Measurements from ENCODE around the gene KRT9. TPM values are rescaled to one million over a fixed set of nuclear protein-coding genes. Genes with fewer than 3 reads are reported as not detected.
"Not testable (repeated sequence)": the region's sequence is repeated elsewhere in the genome, so short reads cannot be mapped to it uniquely, and the experiment has no call there.

The KRT9 gene
- total RNA-seq, 1 experiment from 2014 or later = not detected

- H3K4me1 ChIP-seq (replicated peaks) = peaks cover 42% of the 10 kb centered on the region
These were observed 19.4 kb downstream of the KRT9 start for GRCh38 chr17:41552455-41552854.

DNA sequence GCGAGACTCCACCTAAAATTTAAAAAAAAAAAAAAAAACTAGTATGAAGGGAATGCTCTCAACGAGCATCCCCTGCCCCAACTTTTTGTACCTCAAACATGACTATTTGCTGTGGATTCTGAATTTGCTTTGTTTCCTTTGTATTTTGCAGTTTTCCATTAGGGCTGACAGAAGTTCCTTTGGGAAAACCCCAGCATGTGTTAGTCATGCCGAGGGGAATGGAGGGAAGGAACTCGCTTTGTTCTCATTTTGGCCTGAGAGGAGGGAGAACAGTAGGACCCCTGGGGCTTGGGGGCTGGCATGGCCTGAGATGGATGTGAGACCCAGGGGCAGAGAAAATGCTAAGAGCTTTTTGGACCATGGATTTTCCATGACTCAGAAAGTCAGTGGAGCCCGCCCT is 20.5 kb downstream of the KRT9 start:
- H3K4me3 ChIP-seq = no peak overlapping the region
- no peaks in the 10 kb centered on the region for H3K9me3 ChIP-seq (replicated peaks)
- H3K36me3 ChIP-seq = no peaks in the 10 kb centered on the region
- peak overlapping the region; percentile 63 for H3K27ac ChIP-seq
- peak; percentile 76 to 78 for DNase-seq (ENCODE audit: low read depth in 1 of 2, low spot score in 2 of 2)
- H3K4me1 ChIP-seq (replicated peaks) = peaks cover 45% of the 10 kb centered on the region
- H3K27me3 ChIP-seq (replicated peaks) = no peaks in the 10 kb centered on the region

More at GRCh38 chr17:41552455-41552854, 19.4 kb downstream of the KRT9 start:
- Histone ChIP-seq H3K27me3 (replicated peaks) (no peaks in the 10 kb centered on the region), H3K9me3 (replicated peaks) (no peaks in the 10 kb centered on the region), H3K36me3 (no peaks in the 10 kb centered on the region), H3K27ac (no peak overlapping the region), H3K4me3 (no peak overlapping the region)
- no peak for DNase-seq (ENCODE audit: low read depth in 1 of 2, low spot score in 2 of 2)

- no peaks in the 10 kb centered on the region for H3K9me3 ChIP-seq (replicated peaks)
- H3K27me3 ChIP-seq (replicated peaks) = no peaks in the 10 kb centered on the region
- H3K27ac ChIP-seq = no peak overlapping the region
- no peaks in the 10 kb centered on the region for H3K36me3 ChIP-seq
- DNase-seq (ENCODE audit: low read depth in 1 of 2, low spot score in 2 of 2) = no peak
- no peak overlapping the region for H3K4me3 ChIP-seq
- peaks cover 45% of the 10 kb centered on the region for H3K4me1 ChIP-seq (replicated peaks)
These were observed 22.2 kb downstream of the KRT9 start for GRCh38 chr17:41549596-41550039.

- Histone ChIP-seq H3K4me1 (replicated peaks) (peaks cover 45% of the 10 kb centered on the region), H3K36me3 (no peaks in the 10 kb centered on the region), H3K4me3 (no peak overlapping the region), H3K27ac (no peak overlapping the region), H3K27me3 (replicated peaks) (no peaks in the 10 kb centered on the region), H3K9me3 (replicated peaks) (no peaks in the 10 kb centered on the region)
- peak; percentile 76 to 82 for DNase-seq (ENCODE audit: low read depth in 1 of 2, low spot score in 2 of 2)
These were observed 22.8 kb downstream of the KRT9 start for GRCh38 chr17:41548844-41549595.

DNA sequence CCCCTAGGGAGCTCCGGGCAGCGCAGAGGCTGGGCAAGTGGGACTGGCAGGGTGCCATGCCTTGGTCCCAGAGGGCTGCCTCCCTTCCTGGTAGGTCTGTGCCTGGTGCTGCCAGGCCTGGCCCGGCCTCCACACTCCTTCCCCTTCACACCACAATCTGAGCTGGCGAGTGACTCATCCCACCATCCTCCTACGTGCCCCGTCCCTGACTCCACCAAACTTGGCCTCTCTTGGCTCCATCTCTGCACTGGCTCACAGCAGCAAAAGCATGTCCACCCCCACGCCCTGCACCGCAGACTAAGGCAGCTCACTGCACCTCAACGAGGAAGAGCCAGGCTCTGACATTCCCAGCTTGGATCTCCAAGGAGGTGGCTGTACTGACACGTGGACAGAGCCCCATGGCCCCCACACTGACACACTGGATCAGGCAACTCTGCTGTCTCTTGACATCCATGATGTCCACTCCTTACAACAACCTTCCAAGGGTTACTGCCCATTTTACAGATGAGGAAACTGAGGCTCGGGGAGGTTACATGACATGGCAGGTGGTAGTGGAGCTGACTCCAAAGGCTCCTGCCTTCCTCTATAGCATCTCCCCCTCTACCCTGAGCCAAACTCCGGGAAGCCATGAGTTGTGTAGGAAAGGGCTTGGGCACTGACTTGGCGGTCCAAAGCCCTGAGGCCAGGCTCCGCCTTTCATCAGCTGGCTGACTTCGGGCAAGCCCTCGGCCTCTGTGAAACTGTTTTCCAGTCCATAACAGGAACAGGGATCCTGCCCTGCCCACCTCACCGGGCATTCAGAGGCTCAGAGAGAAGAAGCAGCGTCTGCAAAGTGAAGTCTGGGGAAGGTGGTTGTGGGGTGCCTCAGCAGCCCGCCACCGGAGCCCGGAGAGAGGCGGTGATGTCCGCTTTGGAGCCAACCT is 23.7 kb downstream of the KRT9 start:
- H3K27me3 ChIP-seq (replicated peaks) = no peaks in the 10 kb centered on the region
- no peaks in the 10 kb centered on the region for H3K36me3 ChIP-seq
- peak; percentile 88 to 95 for DNase-seq (ENCODE audit: low read depth in 1 of 2, low spot score in 2 of 2)
- H3K4me1 ChIP-seq (replicated peaks) = peaks cover 45% of the 10 kb centered on the region
- H3K4me3 ChIP-seq = no peak overlapping the region
- H3K27ac ChIP-seq = peak overlapping the region; percentile 50
- H3K9me3 ChIP-seq (replicated peaks) = no peaks in the 10 kb centered on the region

DNA sequence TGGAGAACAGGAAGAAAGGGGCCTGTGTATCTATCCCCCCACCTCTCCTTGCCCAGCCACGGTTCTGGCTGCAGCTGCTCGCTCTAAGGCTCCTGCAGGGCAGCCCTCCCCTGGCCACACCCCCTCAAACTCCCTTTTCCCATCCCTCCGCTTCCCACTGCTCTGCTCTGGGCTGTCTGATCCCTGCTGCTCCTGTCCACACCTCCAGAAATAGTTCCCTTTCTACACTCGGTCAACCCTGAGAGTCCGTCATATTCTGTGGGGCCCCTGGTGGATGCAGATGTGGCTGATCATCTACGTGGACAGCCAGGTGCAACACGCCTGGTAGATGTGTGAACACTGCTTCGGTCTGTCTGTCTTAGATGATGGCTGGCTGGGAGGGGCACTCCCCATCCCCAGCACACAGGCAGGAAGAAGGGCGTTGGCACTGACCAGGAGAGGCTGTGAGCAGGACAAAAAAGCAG is 24.4 kb downstream of the KRT9 start:
- Histone ChIP-seq H3K27ac (peak overlapping the region; percentile 50), H3K27me3 (replicated peaks) (no peaks in the 10 kb centered on the region), H3K4me3 (no peak overlapping the region), H3K9me3 (replicated peaks) (no peaks in the 10 kb centered on the region), H3K36me3 (no peaks in the 10 kb centered on the region), H3K4me1 (replicated peaks) (peaks cover 45% of the 10 kb centered on the region)
- DNase-seq (ENCODE audit: low read depth in 1 of 2, low spot score in 2 of 2) = no peak

GRCh38 chr17:41546819-41547218 is 25.0 kb downstream of the KRT9 start:
- Histone ChIP-seq H3K36me3 (no peaks in the 10 kb centered on the region), H3K4me3 (no peak overlapping the region), H3K9me3 (replicated peaks) (no peaks in the 10 kb centered on the region), H3K27ac (no peak overlapping the region), H3K27me3 (replicated peaks) (no peaks in the 10 kb centered on the region), H3K4me1 (replicated peaks) (peaks cover 43% of the 10 kb centered on the region)
- DNase-seq (ENCODE audit: low read depth in 1 of 2, low spot score in 2 of 2) = no peak

DNA sequence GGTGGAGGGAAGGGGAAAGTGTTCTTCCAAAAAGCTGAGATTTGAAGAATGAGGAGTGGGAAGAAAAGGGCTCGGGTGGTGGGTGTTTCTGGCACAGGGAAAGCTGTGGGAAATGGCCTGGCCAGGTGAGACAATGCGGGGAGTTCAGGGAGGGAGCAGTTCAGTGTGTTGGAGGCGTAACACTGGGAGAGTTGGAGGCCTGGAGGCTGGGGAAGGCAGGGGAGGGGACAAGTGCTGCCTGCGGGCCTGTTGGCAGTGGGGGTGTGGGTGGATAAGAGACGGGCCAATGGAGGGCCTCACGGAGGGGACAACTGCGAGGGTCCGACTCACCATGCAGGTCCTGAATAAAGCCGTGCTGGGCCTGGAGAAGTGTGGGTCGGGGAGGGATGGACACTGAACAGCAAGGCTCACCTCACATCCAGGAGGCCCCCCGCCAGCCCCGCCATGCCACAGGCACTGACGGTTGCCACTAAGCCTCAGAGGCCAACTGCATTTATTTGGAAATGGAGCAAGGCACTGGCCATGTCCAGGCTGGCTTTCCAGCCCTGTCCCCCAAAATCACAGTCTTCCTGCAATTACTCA is 25.9 kb downstream of the KRT9 start:
- H3K9me3 ChIP-seq (replicated peaks) = no peaks in the 10 kb centered on the region
- no peak overlapping the region for H3K4me3 ChIP-seq
- DNase-seq (ENCODE audit: low read depth in 1 of 2, low spot score in 2 of 2) = no peak

DNA sequence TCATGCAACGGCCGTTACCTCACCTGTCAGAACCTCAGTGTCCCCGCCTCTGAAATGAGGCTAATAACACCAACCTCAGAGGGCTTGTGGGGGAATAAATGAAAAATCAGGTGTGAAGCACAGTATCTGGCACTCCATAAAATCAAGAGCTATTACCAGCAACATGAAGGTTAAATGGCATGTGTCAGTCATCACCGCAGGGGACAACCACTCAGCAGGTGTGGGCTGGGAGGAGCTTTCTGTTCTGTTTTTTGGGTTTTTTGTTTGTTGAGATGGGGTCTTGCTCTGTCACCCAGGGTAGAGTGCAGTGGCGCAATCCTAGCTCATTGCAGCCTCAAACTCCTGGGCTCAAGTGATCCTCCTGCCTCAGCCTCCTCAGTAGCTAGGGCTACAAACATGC is 26.9 kb downstream of the KRT9 start:
- Histone ChIP-seq H3K4me3 (no peak overlapping the region), H3K27me3 (replicated peaks) (no peaks in the 10 kb centered on the region), H3K4me1 (replicated peaks) (peaks cover 28% of the 10 kb centered on the region), H3K27ac (no peak overlapping the region), H3K36me3 (no peaks in the 10 kb centered on the region), H3K9me3 (replicated peaks) (no peaks in the 10 kb centered on the region)
- no peak for DNase-seq (ENCODE audit: low read depth in 1 of 2, low spot score in 2 of 2)

More for the DNA sequence above, 25.9 kb downstream of the KRT9 start:
- no peak overlapping the region for H3K27ac ChIP-seq
- no peaks in the 10 kb centered on the region for H3K27me3 ChIP-seq (replicated peaks)
- H3K36me3 ChIP-seq = no peaks in the 10 kb centered on the region
- peaks cover 36% of the 10 kb centered on the region for H3K4me1 ChIP-seq (replicated peaks)

DNA sequence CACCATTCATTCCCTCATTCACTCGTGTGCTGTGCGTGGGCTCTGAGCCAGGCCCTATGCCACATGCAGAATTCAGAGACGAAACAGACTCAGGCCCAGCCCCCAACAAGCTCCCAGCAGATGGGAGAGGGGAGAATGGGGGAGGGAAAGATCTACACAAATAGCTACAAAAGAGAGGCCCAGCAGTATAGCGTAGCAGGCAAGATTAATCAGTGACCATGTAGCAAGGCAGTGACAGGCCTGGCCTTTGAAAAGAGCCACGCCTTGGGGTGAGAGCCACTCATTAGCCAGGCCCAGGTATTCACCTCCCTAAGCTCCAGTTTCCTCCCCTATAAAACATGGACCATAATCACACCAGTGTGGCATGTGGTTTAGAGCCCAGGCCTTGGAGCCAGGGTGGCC is 27.4 kb downstream of the KRT9 start:
- no peaks in the 10 kb centered on the region for H3K27me3 ChIP-seq (replicated peaks)
- no peak overlapping the region for H3K27ac ChIP-seq
- no peaks in the 10 kb centered on the region for H3K36me3 ChIP-seq

GRCh38 chr17:41542786-41543185 is 29.1 kb downstream of the KRT9 start:
- DNase-seq (ENCODE audit: low read depth in 1 of 2, low spot score in 2 of 2); H3K36me3 ChIP-seq; H3K27me3 ChIP-seq (replicated peaks); H3K4me3 ChIP-seq; H3K27ac ChIP-seq; H3K9me3 ChIP-seq (replicated peaks): not testable (repeated sequence)
- H3K4me1 ChIP-seq (replicated peaks) = peaks cover 19% of the 10 kb centered on the region

More for the DNA sequence above, 27.4 kb downstream of the KRT9 start:
- H3K4me1 ChIP-seq (replicated peaks) = peaks cover 24% of the 10 kb centered on the region
- no peak overlapping the region for H3K4me3 ChIP-seq
- no peak for DNase-seq (ENCODE audit: low read depth in 1 of 2, low spot score in 2 of 2)
- H3K9me3 ChIP-seq (replicated peaks) = no peaks in the 10 kb centered on the region

- DNase-seq (ENCODE audit: low read depth in 1 of 2, low spot score in 2 of 2) = no peak
- Histone ChIP-seq H3K27me3 (replicated peaks) (no peaks in the 10 kb centered on the region), H3K4me1 (replicated peaks) (peaks cover 15% of the 10 kb centered on the region), H3K27ac (no peak overlapping the region), H3K9me3 (replicated peaks) (no peaks in the 10 kb centered on the region), H3K4me3 (no peak overlapping the region), H3K36me3 (no peaks in the 10 kb centered on the region)
These were observed 29.5 kb downstream of the KRT9 start for GRCh38 chr17:41542357-41542756.

DNA sequence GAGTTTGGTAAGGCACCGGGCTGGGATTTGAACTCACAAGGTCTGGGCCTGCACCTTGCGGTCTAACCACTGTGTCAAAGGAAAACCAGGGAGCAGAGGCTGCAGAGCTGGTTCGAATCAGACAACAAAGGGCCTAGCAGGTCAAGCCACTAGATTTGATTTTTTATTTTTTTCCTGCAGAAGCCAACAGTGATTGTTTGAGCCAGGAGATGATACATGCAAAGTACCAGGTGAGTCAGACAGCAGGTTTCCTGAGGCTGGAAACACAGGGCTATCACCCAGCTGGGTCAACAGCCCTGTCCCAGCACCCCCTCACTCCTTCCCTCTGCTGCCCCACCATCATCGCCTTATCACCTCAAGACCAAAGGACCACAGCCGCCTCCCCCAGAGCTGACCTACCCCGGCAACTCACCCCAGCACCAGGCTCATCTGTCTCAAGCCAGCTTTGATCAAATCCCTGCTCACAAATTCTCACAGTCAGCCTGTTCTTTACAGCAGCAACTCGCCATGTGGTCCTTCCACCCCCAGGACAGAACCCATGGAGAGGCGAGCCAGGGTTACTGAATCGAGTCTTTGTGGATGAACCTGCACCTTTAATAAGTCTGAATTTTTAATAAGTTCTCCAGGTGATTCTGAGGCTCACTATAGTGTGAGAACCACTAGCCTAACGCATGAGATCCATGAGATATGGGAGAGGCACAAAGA is 30.8 kb downstream of the KRT9 start:
- H3K27ac ChIP-seq = no peak overlapping the region
- no peaks in the 10 kb centered on the region for H3K9me3 ChIP-seq (replicated peaks)
- H3K4me1 ChIP-seq (replicated peaks) = peaks cover 13% of the 10 kb centered on the region
- H3K36me3 ChIP-seq = no peaks in the 10 kb centered on the region
- no peak for DNase-seq (ENCODE audit: low read depth in 1 of 2, low spot score in 2 of 2)
- H3K4me3 ChIP-seq = no peak overlapping the region
- no peaks in the 10 kb centered on the region for H3K27me3 ChIP-seq (replicated peaks)

Data from SJSA1 (cell line).